HG03571 (cell line): ENCODE measurements around the gene NDUFB2.
"Not testable (repeated sequence)": the region's sequence is repeated elsewhere in the genome, so short reads cannot be mapped to it uniquely, and the experiment has no call there.

Experiments
- ATAC-seq: cut with Tn5 transposase; IDR thresholded peaks from one replicate; pipeline ENCODE4 v1.9.1; 2021; ENCODE audit not compliant: unreplicated experiment

Gene NDUFB2

GRCh38 chr7:140696680-140697446, at the start of gene NDUFB2:
TSS of gene NDUFB2 (plus strand) at chr7:140696708. CDS start at chr7:140696745, 37 bp downstream.
- peak; percentile 91 for ATAC-seq

GRCh38 chr7:140646931-140647647, 49.4 kb upstream of the NDUFB2 start:
- peak; percentile 92 for ATAC-seq

- ATAC-seq: no peak
These were observed 46.8 kb upstream of the NDUFB2 start for GRCh38 chr7:140649556-140650205.

- ATAC-seq: no peak
These were observed 46.1 kb upstream of the NDUFB2 start for GRCh38 chr7:140650367-140650766.

- no peak for ATAC-seq
These were observed 43.0 kb upstream of the NDUFB2 start for GRCh38 chr7:140653319-140654108.

- no peak for ATAC-seq
These were observed 42.5 kb upstream of the NDUFB2 start for GRCh38 chr7:140654109-140654387.

GRCh38 chr7:140654661-140655060, 41.8 kb upstream of the NDUFB2 start:
- no peak for ATAC-seq

- ATAC-seq: no peak
These were observed 40.7 kb upstream of the NDUFB2 start for GRCh38 chr7:140655511-140656408.

- ATAC-seq: peak; percentile 78
These were observed 39.7 kb upstream of the NDUFB2 start for GRCh38 chr7:140656548-140657515.

- ATAC-seq: no peak
These were observed 38.6 kb upstream of the NDUFB2 start for GRCh38 chr7:140657891-140658290.

- no peak for ATAC-seq
These were observed 36.7 kb upstream of the NDUFB2 start for GRCh38 chr7:140659856-140660255.

GRCh38 chr7:140661124-140661523, 35.4 kb upstream of the NDUFB2 start:
- no peak for ATAC-seq

GRCh38 chr7:140662938-140663337, 33.6 kb upstream of the NDUFB2 start:
- not testable (repeated sequence) for ATAC-seq

- no peak for ATAC-seq
These were observed 29.0 kb upstream of the NDUFB2 start for GRCh38 chr7:140667476-140667875.

- no peak for ATAC-seq
These were observed 27.9 kb upstream of the NDUFB2 start for GRCh38 chr7:140668641-140669040.

GRCh38 chr7:140669352-140669751, 27.2 kb upstream of the NDUFB2 start:
- ATAC-seq: no peak

GRCh38 chr7:140669862-140670261, 26.6 kb upstream of the NDUFB2 start:
- not testable (repeated sequence) for ATAC-seq

GRCh38 chr7:140670343-140670935, 26.1 kb upstream of the NDUFB2 start:
- no peak for ATAC-seq

GRCh38 chr7:140671966-140672365, 24.5 kb upstream of the NDUFB2 start:
- ATAC-seq: no peak
